Umbilical cord (tissue), 2 donors: ENCODE data around the gene SERPINB13. TPM values are rescaled to one million over a fixed set of nuclear protein-coding genes. Genes with fewer than 3 reads are reported as not detected.

Experiments
- DNase-seq: peaks from one replicate; pipeline ENCODE4 v3.0.0-alpha.2; 2015; ENCODE audit warnings: low spot score
- total RNA-seq: library from RNA; depleted of rRNA; stranded (reverse); fragments of >200 nt; gene quantifications from one replicate; pipeline ENCODE4 v1.2.3, GENCODE V29; 2014; ENCODE audit warnings: low replicate concordance; ENCODE audit not compliant: insufficient read depth

The SERPINB13 gene, protein sequence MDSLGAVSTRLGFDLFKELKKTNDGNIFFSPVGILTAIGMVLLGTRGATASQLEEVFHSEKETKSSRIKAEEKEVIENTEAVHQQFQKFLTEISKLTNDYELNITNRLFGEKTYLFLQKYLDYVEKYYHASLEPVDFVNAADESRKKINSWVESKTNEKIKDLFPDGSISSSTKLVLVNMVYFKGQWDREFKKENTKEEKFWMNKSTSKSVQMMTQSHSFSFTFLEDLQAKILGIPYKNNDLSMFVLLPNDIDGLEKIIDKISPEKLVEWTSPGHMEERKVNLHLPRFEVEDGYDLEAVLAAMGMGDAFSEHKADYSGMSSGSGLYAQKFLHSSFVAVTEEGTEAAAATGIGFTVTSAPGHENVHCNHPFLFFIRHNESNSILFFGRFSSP
- 8.7 TPM for total RNA-seq

DNA sequence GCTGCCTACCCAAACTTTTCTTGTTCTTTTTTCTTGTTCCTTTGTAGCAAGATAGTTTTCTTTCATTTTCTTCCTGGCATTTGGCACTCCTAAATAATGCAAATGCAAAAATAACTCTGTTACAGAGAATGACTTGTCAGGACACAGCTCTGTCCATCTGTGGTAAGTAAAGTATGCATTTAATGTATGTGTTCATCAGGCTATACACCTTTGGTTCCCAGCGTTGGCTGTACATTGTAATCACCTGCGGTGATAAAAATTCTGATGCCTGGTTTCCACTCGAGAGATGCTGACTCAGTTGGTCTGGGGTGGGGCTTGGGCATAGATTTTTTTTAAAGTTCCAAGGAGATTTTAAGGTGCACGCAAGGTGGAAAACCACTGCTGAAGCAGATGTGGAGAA is at the start of gene SERPINB13:
Gene SERPINB13, plus strand, starts transcription at position 378 of the 400 bp plus-strand sequence. CDS start 1,325 bp downstream, outside the sequence.
- DNase-seq = peak; percentile 37

DNA sequence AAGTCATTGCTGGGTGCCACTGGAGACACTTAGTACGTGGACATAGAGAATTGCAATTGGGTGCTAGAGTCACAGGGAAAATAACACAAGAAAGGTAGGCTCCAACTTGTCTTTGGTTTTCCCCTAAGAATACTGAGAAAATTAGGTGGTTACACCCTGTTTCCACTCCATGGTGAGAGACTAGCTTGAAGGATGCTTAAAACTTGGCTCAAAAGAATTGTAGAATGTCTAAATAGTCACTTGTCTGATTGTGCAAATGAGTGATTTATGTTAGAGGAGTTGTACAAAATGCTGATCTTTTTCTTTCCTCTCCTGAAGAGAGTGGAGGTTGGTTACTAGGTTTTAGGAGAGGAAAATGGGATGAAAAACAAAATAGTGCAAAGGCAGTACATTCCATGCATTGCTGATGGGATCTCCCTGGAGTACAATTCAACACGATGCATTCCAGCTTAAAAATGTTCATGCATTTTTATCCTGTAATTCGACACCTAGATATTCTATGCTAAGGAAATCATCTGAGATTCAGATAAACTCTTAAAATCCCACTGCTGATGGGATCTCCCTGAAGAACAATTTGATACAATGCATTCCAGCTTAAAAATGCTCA is 47.1 kb upstream of the SERPINB13 start:
- peak; percentile 26 for DNase-seq

DNA sequence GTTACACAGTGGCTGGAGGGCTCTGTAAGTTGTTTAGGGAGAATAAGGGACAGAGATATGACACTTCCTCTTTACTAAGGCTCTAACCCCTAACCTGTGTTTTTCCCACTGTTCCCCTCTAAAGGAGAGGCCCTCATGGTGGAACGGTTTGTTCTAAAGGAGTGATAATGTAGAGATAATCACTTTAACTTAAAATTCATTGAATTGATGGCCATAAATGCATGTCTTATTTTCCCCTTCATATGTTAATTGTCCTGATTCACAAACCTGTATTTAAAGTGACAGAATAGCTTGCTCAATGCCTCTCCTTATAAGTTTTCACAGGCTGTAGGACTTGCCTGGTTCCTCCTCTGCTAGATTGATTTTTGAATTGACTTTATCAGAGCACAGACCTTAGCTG is 45.1 kb upstream of the SERPINB13 start, which contains the start of gene SERPINB12:
Gene SERPINB12, plus strand, starts transcription at position 301 of the 400 bp plus-strand sequence. CDS start 13,791 bp downstream, outside the sequence.
- DNase-seq = no peak

DNA sequence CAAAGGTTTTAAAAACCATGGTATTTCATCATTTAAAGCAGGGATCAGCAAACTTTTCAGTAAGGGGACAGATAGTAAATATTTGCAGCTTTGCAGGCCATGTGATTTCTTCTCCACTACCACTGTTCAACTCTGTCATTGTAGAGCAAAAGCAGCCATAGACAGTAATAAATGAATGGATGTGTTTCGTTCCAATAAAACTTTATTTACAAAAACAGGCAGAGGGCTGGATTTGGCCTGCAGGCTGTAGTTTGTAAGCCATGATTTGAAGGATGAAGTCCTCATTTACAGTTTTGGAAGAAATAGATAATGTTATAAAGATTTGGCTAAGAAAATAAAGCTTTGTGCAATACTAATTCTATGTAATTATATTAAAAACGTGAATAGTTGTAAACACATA is 43.1 kb upstream of the SERPINB13 start:
- no peak for DNase-seq

DNA sequence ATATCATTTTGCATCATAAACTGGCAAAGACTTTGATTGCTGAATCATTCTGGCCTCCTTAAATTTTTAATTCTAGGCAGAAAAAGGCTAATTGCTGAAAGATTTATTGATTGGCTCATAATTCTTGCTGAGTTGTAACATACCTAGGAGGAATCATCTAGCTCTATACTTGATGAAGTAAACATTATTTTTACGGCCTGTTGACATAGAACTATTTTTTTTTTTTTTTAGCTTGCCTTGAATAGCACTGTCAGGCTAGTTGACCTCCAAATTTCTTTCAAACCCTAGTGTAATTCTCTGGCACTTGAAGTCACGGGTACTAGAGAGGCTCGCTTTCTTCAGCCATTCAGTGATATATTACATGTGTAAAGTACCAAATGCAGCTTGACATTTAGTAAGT is 42.1 kb upstream of the SERPINB13 start:
- DNase-seq = no peak

DNA sequence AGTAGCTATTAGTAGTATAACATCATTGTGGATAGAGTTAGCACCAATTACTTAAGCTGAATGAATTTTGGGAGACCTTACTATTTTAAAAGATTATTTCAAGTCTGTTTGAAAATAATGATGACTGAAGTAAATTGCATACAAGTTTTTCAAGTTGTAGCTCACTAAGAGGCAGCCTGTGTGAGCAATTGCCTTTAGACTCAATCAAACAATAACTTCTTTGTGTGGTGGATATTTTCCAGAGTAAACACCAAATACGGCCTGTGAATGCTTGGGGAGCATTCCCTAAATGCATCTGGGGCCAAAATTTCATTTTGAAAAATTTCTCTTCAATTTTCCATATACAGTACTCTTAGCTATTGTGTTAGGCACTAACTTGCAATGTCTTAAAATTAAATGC is 37.1 kb upstream of the SERPINB13 start:
- no peak for DNase-seq

DNA sequence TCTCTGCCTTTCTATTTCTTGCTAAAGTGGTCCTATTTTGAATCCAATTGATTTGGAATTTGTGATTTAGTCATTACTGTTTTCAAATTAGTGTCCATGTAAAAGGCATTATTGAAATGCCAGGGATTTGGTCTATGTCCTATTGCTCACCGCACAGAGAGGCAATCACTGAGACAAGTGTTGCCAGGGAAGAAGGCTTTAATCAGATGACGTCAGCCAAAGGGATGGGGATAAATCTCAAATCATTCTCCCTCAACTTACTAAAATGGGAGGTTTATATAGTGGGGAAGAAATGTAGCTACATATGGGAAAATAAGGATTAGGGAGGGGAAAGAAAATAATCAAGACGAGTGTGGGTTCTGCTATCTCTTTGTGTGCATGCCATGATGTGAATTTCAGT is 35.4 kb upstream of the SERPINB13 start:
- DNase-seq = no peak

DNA sequence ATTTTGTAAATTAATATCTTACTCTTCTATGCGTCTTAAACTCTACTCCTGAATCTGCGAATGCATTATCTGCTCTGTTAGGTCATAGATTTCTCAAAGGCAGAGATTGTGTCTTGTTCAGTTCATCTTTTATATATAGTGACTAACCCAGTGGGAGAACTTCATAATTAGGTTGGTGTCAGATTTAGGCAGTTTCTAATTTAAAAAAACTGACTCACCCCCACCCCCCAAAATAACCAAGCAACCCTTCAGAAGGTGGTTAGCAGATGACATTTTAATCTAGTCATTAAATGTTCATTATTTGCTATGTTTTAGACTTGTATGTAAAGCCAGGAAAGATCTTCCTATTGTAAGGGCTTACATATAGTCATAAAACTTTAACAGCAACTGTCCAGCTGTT is 34.6 kb upstream of the SERPINB13 start:
- DNase-seq = no peak

DNA sequence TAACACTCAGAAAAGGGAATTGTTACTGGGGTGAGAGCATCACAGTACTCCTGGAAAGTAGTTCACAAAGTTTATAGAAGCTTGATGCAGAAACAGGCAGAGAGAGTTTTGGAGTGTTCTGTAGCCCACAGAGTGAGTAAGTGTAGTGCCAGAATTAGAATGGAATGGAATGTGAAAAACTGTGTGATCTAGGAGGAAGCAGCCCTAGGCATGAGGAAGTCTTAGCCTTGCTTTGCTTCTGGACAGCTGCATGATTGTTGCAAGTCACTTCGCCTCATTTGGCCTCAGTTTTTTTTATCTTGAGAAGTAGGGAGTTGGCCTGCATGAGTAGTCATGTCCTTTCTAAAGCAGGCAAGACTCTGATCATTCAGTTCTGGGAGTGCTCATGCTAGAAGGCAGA is 34.1 kb upstream of the SERPINB13 start:
- peak; percentile 86 for DNase-seq

DNA sequence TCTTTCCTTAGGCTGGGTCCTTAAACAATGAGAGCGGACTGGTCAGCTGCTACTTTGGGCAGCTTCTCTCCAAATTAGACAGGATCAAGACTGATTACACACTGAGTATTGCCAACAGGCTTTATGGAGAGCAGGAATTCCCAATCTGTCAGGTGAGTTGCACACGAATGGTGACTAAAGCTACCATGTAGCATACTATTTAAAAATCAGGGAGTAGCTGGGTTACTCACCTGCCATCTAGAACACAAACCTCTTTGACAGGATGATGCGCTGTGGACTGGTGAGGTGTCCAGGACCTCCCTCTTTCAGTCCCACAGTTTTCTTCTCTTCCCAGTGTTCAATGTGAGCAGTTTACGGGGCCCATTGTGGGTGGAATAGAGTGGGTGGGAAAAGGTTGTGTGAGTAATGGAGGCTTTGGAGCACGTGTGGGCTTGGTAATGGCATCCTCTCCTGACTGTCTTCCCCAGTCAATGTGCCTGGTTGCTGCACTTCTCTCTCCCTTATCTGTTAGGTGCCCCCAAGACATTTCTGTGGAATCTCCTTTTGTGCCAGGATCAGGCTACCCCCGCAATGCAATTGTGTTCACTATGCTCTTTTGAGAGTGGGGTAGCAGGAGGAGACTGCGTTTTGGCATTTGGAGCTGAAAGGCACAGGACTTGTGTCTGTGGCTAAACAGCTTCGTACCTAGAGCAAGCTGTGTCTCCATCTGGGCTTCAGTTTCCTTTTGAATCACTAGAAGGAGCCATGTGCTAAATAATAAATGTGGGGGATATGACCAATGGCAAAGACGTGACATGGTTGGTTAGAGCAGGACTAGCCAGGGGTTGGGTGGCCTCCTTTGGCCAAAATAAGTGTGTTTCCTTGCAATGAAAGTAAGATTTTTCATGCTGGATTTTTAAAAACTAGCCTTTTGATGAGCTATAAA is 27.3 kb upstream of the SERPINB13 start:
- no peak for DNase-seq

DNA sequence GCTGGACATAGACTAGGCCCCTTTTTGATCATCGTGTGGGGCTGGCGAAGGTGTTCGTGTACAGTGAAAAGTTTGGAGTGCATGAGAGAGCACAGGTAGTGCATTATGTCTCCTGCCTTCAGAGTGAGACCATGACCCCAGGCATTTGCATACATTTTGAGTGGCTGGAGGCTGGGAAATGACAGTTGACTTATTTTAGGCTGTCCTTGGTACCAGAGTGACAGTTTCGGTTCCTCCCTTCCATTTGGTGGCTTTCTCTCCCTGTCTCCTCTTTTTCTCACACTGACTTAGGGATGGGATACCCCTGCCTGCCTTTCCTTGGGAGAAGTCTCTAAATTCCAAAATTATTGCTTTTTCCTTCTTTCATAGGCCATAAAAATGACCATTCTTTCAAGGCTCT is 24.9 kb upstream of the SERPINB13 start:
- no peak for DNase-seq

DNA sequence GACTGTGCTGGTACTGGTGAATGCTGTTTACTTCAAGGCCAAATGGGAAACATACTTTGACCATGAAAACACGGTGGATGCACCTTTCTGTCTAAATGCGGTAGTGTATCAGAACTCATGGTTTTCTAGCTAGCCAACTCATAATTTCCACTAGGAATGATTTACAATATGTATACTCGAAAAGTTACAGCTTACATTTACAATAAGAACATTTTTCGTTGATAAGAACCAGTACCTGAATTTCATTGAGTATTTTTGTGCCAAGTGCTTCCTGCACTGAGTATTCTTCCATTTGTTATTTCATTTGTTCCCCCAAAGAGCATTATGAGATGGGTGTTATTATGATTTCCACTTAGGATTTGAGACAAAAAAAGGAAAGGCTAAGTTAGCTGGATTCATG is 23.1 kb upstream of the SERPINB13 start:
- DNase-seq = no peak

DNA sequence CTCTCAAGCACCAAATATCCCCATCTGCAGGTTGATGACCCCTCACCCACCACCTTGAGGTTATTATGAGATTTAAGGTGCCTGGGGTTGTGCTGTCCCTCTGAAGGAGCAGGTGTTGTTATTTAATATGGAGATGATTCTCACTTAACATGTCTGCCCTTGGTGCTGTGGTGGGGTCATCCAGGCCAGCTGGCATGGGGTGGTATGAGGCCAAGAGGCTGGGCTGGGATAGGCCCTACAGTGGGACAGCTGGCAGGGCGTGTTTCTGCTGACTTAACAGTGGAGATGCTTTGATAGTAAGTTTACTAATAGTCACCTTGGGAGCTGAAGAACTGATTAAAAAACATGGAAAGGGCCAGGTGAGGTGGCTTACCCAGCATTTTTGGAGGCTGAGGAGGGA is 22.6 kb upstream of the SERPINB13 start:
- DNase-seq = no peak

DNA sequence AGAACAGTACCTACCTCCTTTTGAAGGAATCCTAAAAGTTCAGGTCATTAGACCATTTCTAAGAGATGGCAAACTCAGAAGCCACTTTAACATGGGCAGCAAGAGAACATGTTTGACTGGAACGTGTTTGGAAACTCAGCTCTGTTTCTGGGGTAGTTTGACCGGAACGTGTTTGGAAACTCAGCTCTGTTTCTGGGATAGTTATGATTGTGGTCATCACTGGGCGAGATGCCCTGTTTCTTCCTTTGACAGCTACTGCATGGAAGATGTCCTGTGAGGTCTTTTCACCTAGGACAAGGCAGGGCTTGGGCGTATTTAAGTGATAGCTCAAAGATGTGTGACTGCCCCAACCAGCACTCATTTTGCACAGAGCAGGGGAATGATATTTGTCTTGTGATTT is 19.9 kb upstream of the SERPINB13 start:
- DNase-seq = no peak

DNA sequence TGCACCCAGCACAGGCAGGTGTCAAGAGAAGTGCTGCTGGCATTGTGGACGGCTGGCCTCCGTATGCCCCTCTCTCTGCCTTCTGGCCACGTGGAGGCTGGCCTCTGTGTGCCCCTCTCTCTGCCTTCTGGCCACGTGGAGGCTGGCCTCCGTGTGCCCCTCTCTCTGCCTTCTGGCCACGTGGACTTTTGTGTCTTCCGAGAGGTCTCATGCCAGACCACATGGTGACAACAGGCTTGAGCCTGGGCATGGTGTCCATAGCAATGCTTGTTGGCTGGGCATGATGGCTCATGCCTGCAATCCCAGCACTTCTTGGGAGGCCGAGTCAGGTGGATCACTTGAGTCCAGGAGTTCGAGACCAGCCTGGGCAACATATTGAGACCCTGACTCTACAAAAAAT is 19.3 kb upstream of the SERPINB13 start:
- no peak for DNase-seq

DNA sequence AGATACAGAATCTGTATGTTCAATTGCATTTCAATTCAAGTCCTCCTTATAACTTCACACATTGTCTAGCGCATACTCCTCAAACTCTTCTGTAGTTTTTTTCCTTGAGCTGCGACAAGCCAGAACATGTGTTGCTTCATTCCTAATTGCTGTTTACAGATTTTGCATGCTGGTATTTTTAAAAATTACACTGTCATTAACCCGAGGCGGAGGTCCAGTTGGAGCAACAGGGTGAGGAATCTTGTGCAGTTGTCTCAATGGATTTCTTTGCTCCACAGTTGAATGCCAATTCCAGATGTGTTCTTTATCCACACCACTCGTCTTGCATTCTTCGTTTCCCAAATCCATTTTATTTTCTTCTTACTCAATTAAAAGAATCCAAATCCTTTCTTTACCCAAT is 16.4 kb upstream of the SERPINB13 start:
- no peak for DNase-seq

DNA sequence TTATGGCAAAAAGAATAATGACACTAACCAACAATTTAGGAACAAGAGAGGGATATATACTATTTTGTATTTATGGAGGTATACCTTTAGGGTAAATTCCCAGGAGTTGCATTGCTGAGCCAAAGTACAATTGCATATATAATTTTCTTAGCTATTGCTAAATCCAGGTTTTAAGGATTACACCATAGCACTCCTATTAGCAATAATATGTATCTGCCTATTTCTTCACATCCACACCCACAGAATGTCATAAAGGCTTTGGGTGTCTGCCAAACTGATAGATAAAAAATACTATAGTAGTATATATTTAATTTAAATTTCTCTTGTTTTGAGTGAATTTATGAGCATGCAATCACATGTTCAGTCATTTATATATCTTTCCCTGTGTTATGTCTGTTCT is 11.5 kb upstream of the SERPINB13 start:
- no peak for DNase-seq

DNA sequence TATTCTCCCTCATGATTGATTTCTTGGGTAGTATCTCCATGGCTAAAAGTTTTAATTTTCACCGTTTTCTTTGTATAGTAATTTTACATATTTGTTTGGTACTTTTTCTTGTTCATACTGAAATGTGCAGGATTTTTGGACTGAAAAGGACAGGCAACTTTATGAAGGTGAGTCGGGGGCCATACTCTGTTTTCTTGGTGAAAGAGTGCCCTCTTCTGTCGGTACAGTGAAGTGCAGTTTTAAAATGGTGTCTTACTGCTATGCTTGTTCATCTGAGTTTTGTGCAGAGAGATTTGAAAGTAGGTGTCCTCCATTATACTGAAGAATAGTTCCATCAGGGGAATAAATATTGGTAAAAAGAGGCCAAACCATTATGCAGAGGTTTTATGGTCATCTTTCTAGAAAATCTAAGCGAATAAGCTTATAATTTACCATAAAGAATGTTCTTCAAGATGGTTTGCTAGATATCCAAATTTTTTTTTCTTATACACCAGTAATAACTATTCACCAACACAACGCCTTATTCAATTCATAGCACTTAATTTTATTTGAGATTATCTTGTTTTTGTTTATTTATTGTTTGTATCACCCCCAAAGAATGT is 8.7 kb upstream of the SERPINB13 start:
- DNase-seq = peak; percentile 26

DNA sequence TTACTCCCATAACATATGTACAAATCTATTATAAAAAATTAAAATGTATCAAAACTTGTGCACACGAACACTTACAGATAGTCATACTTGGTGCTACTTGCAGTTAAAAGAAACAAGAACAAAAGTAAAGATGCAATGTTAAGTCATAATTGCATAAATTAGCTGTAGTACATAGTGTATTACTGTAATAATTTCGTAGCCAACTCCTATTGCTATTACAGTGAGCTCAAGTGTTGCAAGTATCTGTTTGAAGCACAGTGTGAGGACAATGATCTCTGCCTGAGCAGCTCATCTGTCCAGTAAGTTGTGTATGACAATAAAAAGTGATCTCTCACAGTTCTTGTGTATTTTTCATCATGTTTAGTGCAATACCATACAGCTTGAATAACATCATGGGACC is 7.5 kb upstream of the SERPINB13 start:
- DNase-seq = no peak

DNA sequence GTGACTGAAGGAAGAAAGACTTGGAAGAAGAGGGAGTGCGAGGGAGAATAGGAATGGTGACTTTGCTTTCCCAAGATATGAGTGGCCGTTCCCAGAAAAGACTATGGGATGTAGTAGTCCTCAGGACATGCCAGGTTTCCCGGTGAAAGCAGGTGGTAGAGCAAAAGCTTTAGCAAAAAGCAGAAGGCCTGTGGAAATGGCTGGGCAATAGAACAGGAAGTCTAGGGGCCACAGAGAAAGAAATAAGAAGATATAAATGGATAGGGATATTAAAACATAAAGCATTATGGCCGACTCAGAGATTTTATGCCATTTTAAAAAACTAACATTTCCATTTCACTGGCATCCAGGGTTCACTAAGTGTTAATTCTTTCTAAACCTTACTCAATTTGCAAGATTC is 1.2 kb upstream of the SERPINB13 start:
- no peak for DNase-seq

DNA sequence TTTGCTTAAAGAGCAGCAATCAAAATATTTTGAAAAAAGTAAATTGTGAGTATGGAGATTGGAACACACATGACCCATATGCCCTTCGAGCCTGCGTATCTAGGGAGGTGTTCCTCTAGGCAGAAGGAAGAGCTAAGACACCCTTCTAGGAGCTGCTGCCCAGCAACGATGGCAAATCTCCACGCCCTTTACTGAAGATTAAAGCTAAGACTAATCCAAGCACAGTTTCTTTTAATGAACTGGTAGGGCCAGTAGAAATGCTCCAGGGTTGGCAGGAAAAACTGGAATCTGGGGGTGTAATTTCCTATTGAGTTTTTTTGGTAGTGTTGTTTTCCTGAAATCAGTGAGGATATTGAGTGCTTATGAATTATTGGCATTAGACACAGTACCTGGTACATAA is 712 bp upstream of the SERPINB13 start:
- no peak for DNase-seq

DNA sequence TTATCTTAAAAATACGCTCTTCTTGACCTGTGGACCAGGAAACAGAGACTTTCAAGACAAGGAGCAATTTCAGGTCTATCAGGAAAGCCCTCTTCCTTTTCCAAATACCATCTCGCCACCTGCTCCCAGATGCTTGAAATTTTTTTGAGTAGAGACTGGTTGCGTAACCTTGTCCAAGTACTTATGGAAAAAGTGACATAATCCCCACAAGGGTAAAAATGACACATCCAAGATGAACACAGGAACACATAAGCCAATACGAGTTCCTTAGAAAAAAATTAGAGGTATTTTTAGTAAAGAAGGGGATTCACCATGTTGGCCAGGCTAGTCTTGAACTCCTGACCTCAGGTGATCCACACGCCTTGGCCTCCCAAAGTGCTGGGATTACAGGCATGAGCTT is 1.8 kb downstream of the SERPINB13 start:
- DNase-seq = no peak
